ENCODE results near the gene R3HDM2. TPM values are rescaled to one million over a fixed set of nuclear protein-coding genes. Genes with fewer than 3 reads are reported as not detected.

R3HDM2 gene
- total RNA-seq, 1 experiment from 2014 or later: 45.4 TPM

DNA sequence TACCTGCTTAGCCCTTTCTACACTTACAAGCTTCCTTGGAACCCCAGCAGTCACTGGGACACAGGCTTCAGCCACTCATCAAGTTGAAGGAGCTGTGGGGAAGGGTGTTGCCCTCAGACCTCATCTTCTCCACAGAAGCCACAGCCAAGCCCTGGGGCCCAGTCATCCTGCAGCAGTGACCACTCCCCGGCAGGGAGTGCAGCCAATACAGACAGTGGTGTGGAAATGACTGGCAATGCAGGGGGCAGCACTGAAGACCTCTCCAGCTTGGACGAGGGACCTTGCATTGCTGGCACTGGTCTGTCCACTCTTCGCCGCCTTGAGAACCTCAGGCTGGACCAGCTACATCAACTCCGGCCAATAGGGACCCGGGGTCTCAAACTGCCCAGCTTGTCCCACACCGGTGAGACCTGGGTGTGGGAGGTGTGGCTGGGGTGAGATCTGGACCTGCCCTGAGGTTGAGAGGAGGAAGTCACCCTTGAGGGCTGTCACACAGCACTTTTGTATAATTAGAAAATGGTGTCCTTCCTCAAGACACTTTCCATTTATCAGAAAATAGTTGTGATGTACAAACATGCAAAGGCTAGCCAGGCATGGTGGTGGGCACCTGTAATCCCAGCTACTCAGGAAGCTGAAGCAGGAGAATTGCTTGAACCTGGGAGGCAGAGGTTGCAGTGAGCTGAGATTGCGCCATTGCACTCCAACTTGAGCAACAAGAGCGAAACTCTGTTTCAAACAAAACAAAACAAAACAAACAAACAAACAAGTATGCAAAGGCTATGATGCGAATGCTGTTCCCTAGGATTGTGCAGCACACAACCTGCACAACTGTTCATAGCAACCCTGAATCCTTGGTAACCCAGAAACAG lies 38.7 kb upstream of the R3HDM2 start:
- ChIA-PET RAD21 (ENCODE audit: low non-redundant PET in 1 of 2, low total read pairs in 2 of 2, uncharacterized antibody in 2 of 2, unreplicated experiment in 2 of 2) (no interaction called here), CTCF (interaction anchor here (1.9 kb wide), 1 partner anchor 11 kb away, joined by 6 read pairs; no protein-coding TSS in a partner anchor), POLR2A (interaction anchor here (1.3 kb wide), 1 partner anchor 11 kb away, joined by 4 read pairs; no protein-coding TSS in a partner anchor)
- no peak overlapping the region for H2AFZ ChIP-seq (ENCODE audit: low read depth, low read length, poor library complexity, severe bottlenecking)
- H3K4me3 ChIP-seq (replicated peaks in 1 of 2; ENCODE audit: low read depth in 1 of 2, low read length in 2 of 2): no peak overlapping the region
- intact Hi-C loops (cut with micrococcal nuclease): no loop called here
- H3K4me1 ChIP-seq (ENCODE audit: control insufficient read depth in 1 of 2, insufficient read depth in 2 of 2, low read length in 2 of 2): no peaks in the 10 kb centered on the region
- H3K79me2 ChIP-seq (ENCODE audit: insufficient read depth, low read length): no peaks in the 10 kb centered on the region
- no peak overlapping the region for H3K4me2 ChIP-seq (ENCODE audit: low read length)
- no peaks in the 10 kb centered on the region for H3K36me3 ChIP-seq (ENCODE audit: control insufficient read depth in 1 of 2, insufficient read depth in 2 of 2, low read length in 2 of 2)
- DNase-seq (ENCODE audit: low read depth, low spot score) (no peak), ATAC-seq (no peak)
- no peaks in the 10 kb centered on the region for H3K9me2 ChIP-seq (ENCODE audit: insufficient read depth)
- H3K27me3 ChIP-seq (ENCODE audit: insufficient read depth, low read length): peaks cover 38% of the 10 kb centered on the region
- TF ChIP-seq, protein P1, sequence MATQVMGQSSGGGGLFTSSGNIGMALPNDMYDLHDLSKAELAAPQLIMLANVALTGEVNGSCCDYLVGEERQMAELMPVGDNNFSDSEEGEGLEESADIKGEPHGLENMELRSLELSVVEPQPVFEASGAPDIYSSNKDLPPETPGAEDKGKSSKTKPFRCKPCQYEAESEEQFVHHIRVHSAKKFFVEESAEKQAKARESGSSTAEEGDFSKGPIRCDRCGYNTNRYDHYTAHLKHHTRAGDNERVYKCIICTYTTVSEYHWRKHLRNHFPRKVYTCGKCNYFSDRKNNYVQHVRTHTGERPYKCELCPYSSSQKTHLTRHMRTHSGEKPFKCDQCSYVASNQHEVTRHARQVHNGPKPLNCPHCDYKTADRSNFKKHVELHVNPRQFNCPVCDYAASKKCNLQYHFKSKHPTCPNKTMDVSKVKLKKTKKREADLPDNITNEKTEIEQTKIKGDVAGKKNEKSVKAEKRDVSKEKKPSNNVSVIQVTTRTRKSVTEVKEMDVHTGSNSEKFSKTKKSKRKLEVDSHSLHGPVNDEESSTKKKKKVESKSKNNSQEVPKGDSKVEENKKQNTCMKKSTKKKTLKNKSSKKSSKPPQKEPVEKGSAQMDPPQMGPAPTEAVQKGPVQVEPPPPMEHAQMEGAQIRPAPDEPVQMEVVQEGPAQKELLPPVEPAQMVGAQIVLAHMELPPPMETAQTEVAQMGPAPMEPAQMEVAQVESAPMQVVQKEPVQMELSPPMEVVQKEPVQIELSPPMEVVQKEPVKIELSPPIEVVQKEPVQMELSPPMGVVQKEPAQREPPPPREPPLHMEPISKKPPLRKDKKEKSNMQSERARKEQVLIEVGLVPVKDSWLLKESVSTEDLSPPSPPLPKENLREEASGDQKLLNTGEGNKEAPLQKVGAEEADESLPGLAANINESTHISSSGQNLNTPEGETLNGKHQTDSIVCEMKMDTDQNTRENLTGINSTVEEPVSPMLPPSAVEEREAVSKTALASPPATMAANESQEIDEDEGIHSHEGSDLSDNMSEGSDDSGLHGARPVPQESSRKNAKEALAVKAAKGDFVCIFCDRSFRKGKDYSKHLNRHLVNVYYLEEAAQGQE (IDR thresholded peaks at IDR 0.05; ENCODE audit: low read depth): no peak
- TF ChIP-seq YY1 (IDR thresholded peaks at IDR 0.05; ENCODE audit: extremely low read depth, insufficient replicate concordance, low read depth, low read length) (no peak), POLR2AphosphoS5 (IDR thresholded peaks at IDR 0.05; ENCODE audit: low read depth, low read length) (no peak), FOSL1 (IDR thresholded peaks at IDR 0.05; ENCODE audit: low read depth) (no peak), SIN3A (IDR thresholded peaks at IDR 0.05; ENCODE audit: low read depth) (no peak), ZNF274 (IDR thresholded peaks at IDR 0.05; ENCODE audit: low read depth, low read length) (no peak), POLR2A (IDR thresholded peaks at IDR 0.05; ENCODE audit: borderline replicate concordance, extremely low read depth, insufficient read depth, insufficient read length) (no peak), RAD21 (IDR thresholded peaks at IDR 0.05; ENCODE audit: low read depth) (no peak), EZH2phosphoT487 (IDR thresholded peaks at IDR 0.05; ENCODE audit: borderline replicate concordance) (no peak)
- TF ChIP-seq, protein P2, sequence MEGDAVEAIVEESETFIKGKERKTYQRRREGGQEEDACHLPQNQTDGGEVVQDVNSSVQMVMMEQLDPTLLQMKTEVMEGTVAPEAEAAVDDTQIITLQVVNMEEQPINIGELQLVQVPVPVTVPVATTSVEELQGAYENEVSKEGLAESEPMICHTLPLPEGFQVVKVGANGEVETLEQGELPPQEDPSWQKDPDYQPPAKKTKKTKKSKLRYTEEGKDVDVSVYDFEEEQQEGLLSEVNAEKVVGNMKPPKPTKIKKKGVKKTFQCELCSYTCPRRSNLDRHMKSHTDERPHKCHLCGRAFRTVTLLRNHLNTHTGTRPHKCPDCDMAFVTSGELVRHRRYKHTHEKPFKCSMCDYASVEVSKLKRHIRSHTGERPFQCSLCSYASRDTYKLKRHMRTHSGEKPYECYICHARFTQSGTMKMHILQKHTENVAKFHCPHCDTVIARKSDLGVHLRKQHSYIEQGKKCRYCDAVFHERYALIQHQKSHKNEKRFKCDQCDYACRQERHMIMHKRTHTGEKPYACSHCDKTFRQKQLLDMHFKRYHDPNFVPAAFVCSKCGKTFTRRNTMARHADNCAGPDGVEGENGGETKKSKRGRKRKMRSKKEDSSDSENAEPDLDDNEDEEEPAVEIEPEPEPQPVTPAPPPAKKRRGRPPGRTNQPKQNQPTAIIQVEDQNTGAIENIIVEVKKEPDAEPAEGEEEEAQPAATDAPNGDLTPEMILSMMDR (IDR thresholded peaks at IDR 0.05 in 2 of 3, conservative IDR thresholded peaks at IDR 0.05 in 1 of 3; ENCODE audit: borderline replicate concordance in 1 of 3, insufficient read depth in 1 of 3, low read depth in 2 of 3, low read length in 2 of 3): no peak
- no peaks in the 10 kb centered on the region for H3K9me3 ChIP-seq (ENCODE audit: control insufficient read depth in 1 of 2, insufficient read depth in 1 of 2, low read depth in 1 of 2, low read length in 2 of 2)
- no peak overlapping the region for H3K27ac ChIP-seq (ENCODE audit: low read depth, low read length)
- H4K20me1 ChIP-seq (ENCODE audit: insufficient read depth): no peaks in the 10 kb centered on the region
- H3K9ac ChIP-seq (ENCODE audit: low read length): no peak overlapping the region
- no TSS peak for BruUV-seq (replicated peaks)

All from HCT116 (cell line).